Body of pancreas (tissue), 4 donors: ENCODE measurements around the gene ABHD17A. TPM values are rescaled to one million over a fixed set of nuclear protein-coding genes. Genes with fewer than 3 reads are reported as not detected.

Experiments used
- ATAC-seq: fragments of 150-250 bp; one replicate; pipeline ENCODE4 v1.9.1; 2016
- DNase-seq, 4 donors: peaks; one replicate each; pipeline ENCODE4 v3.0.0-alpha.2; 2019
- H3K27ac ChIP-seq, 4 donors: fragments of 200-600 bp; sonication (generic); 1 replicate in 3 of 4; 2 replicates in 1 of 4; pipeline versions ENCODE4 v1.5.1 to v1.6.1; 2016 to 2019; ENCODE audit warnings: mild to moderate bottlenecking in 1 of 4, mixed read lengths in 1 of 4, moderate library complexity in 1 of 4
- H3K27me3 ChIP-seq, 2 donors: fragments of 200-600 bp; sonication (generic); one replicate each; pipeline ENCODE4 v1.6.0; 2016; ENCODE audit warnings: mild to moderate bottlenecking in 1 of 2
- H3K36me3 ChIP-seq, 2 donors: fragments of 200-600 bp; sonication (generic); replicated peaks in 1 of 2; 2 replicates each; pipeline ENCODE4 v1.5.1; 2016; ENCODE audit warnings: low read depth in 2 of 2; ENCODE audit not compliant: insufficient read depth in 1 of 2
- H3K4me1 ChIP-seq: fragments of 200-600 bp; sonication (generic); one replicate; pipeline ENCODE4 v1.6.0; 2016
- H3K4me3 ChIP-seq, 2 donors: fragments of 200-600 bp; sonication (generic); 1 replicate in 1 of 2; 2 replicates in 1 of 2; pipeline ENCODE4 v1.5.1; 2016 to 2019
- H3K9me3 ChIP-seq, 3 donors: fragments of 200-600 bp; sonication (generic); 1 replicate in 2 of 3; 2 replicates in 1 of 3; pipeline ENCODE4 v1.5.1; 2016
- CTCF ChIP-seq, 7 experiments: fragments of 450-650 bp in 4 of 7; fragments of 200-600 bp in 3 of 7; sonication (generic) in 3 of 7; IDR thresholded peaks; one replicate each; pipeline ENCODE4 v1.5.1; 2016 to 2019; ENCODE audit warnings: antibody characterized with exemption in 7 of 7
- POLR2A ChIP-seq, 3 donors: fragments of 450-650 bp; IDR thresholded peaks; one replicate each; pipeline ENCODE4 v1.6.1; 2016; ENCODE audit warnings: antibody characterized with exemption in 3 of 3, mild to moderate bottlenecking in 2 of 3
- WGBS, 2 donors: methylation state at CpG; one replicate each; pipeline ENCODE4 v1.1.5; 2017; 5-methylcytosine and 5-hydroxymethylcytosine counted together
- intact Hi-C: fragments of 100-400 bp; cut with DNase I; formaldehyde crosslinking; loops from one replicate; pipeline ENCODE4 v1.15.1; 2023
- total RNA-seq, 2 donors: library from RNA; depleted of rRNA; stranded (reverse); fragments of >200 nt; gene quantifications; one replicate each; pipeline ENCODE4 v1.1.0, GENCODE V29; 2016

Gene ABHD17A
- total RNA-seq, 2 donors from 2014 or later: 56.8 to 100 TPM

GRCh38 chr19:1871140-1871597 lies 14.1 kb downstream of the ABHD17A start:
- DNase-seq (peak in 1 of 4 donors; percentile 14), ATAC-seq (no peak)
- TF ChIP-seq CTCF (IDR thresholded peaks at IDR 0.05): no peak
- no peak for TF ChIP-seq POLR2A (IDR thresholded peaks at IDR 0.05)
- WGBS, 2 donors: 40 to 44% methylated on average over 11 to 15 of the region's 15 CpGs
- intact Hi-C loops: no loop called here
- Histone ChIP-seq H3K4me1 (peaks cover 49% of the 10 kb centered on the region), H3K36me3 (no peaks in the 10 kb centered on the region), H3K4me3 (no peak overlapping the region), H3K27ac (peak overlapping the region in 1 of 4 donors; percentile 97), H3K27me3 (no peaks in the 10 kb centered on the region), H3K9me3 (no peaks in the 10 kb centered on the region)

GRCh38 chr19:1868971-1869370 lies 16.3 kb downstream of the ABHD17A start:
- TF ChIP-seq CTCF (IDR thresholded peaks at IDR 0.05) (no peak), POLR2A (IDR thresholded peaks at IDR 0.05) (no peak)
- Histone ChIP-seq H3K9me3 (no peaks in the 10 kb centered on the region), H3K4me3 (no peak overlapping the region), H3K36me3 (no peaks in the 10 kb centered on the region), H3K27ac (no peak overlapping the region), H3K4me1 (peaks cover 46% of the 10 kb centered on the region), H3K27me3 (no peaks in the 10 kb centered on the region)
- 83 to 93% methylated on average over 7 of the region's 7 CpGs for WGBS, 2 donors
- DNase-seq: no peak
- intact Hi-C loops: no loop called here
- no peak for ATAC-seq

- H3K9me3 ChIP-seq: no peaks in the 10 kb centered on the region
- peaks cover 31% of the 10 kb centered on the region for H3K4me1 ChIP-seq
- no peak for ATAC-seq
- no peak for DNase-seq
- no peaks in the 10 kb centered on the region for H3K36me3 ChIP-seq
- WGBS, 2 donors: 86 to 93% methylated on average over 8 to 9 of the region's 9 CpGs
- intact Hi-C loops: no loop called here
- H3K27me3 ChIP-seq: no peaks in the 10 kb centered on the region
- H3K27ac ChIP-seq: no peak overlapping the region
- TF ChIP-seq CTCF (IDR thresholded peaks at IDR 0.05) (no peak), POLR2A (IDR thresholded peaks at IDR 0.05) (no peak)
- no peak overlapping the region for H3K4me3 ChIP-seq
Measured at GRCh38 chr19:1867349-1867724, 18.0 kb downstream of the ABHD17A start.

GRCh38 chr19:1866693-1867348 lies 18.5 kb downstream of the ABHD17A start:
- WGBS, 2 donors: 91 to 97% methylated on average over 8 of the region's 8 CpGs
- H3K4me1 ChIP-seq: peaks cover 31% of the 10 kb centered on the region
- H3K27ac ChIP-seq: no peak overlapping the region
- no peaks in the 10 kb centered on the region for H3K36me3 ChIP-seq
- no peaks in the 10 kb centered on the region for H3K9me3 ChIP-seq
- intact Hi-C loops: no loop called here
- H3K4me3 ChIP-seq: no peak overlapping the region
- ATAC-seq (no peak), DNase-seq (peak in 1 of 4 donors; percentile 12)
- TF ChIP-seq POLR2A (IDR thresholded peaks at IDR 0.05) (no peak), CTCF (IDR thresholded peaks at IDR 0.05) (no peak)
- no peaks in the 10 kb centered on the region for H3K27me3 ChIP-seq
